Measurements from ENCODE around the gene AGAP6. TPM values are rescaled to one million over a fixed set of nuclear protein-coding genes. Genes with fewer than 3 reads are reported as not detected.
"Not testable (repeated sequence)": the region's sequence is repeated elsewhere in the genome, so short reads cannot be mapped to it uniquely, and the experiment has no call there.

Gene AGAP6
- 18.5 TPM for total RNA-seq (ENCODE audit: unreplicated experiment)
- long read RNA-seq, partial matches to known transcripts = 0 of 4 reads
- long read RNA-seq, other reads (novel, unspliced or antisense) = 4 of 4 reads

GRCh38 chr10:49988376-49988775 is at the start of gene AGAP6:
TSS of gene AGAP6 (plus strand) at chr10:49988406. CDS start at chr10:49988716, 310 bp downstream.
- not testable (repeated sequence) for H3K36me3 Mint-ChIP-seq (ENCODE audit: unreplicated experiment); DNase-seq; H3K4me3 Mint-ChIP-seq (ENCODE audit: unreplicated experiment); H3K4me1 Mint-ChIP-seq (ENCODE audit: low read depth, unreplicated experiment); H3K27me3 Mint-ChIP-seq (ENCODE audit: unreplicated experiment); H3K9me3 Mint-ChIP-seq (ENCODE audit: unreplicated experiment); H3K27ac Mint-ChIP-seq (ENCODE audit: unreplicated experiment)

GRCh38 chr10:49941447-49942338 is 46.5 kb upstream of the AGAP6 start, which contains the start of the genes PARG and TIMM23B:
TSS of gene PARG (minus strand) at chr10:49942027. CDS start at chr10:49941725, 302 bp downstream.
TSS of gene TIMM23B (plus strand) at chr10:49942053. CDS start at chr10:49942195, 142 bp downstream.
- not testable (repeated sequence) for H3K36me3 Mint-ChIP-seq (ENCODE audit: unreplicated experiment); H3K9me3 Mint-ChIP-seq (ENCODE audit: unreplicated experiment); H3K27me3 Mint-ChIP-seq (ENCODE audit: unreplicated experiment); H3K4me1 Mint-ChIP-seq (ENCODE audit: low read depth, unreplicated experiment)
- Mint-ChIP-seq H3K27ac (ENCODE audit: unreplicated experiment) (peak within 1 kb of the TSS; percentile 93), H3K4me3 (ENCODE audit: unreplicated experiment) (peak within 1 kb of the TSS; percentile 98)
- DNase-seq = peak; percentile 84

GRCh38 chr10:49942339-49942705 is 45.9 kb upstream of the AGAP6 start:
- Mint-ChIP-seq H3K27ac (ENCODE audit: unreplicated experiment) (peak overlapping the region; percentile 93), H3K4me3 (ENCODE audit: unreplicated experiment) (peak overlapping the region; percentile 98)
- H3K36me3 Mint-ChIP-seq (ENCODE audit: unreplicated experiment); H3K9me3 Mint-ChIP-seq (ENCODE audit: unreplicated experiment); H3K4me1 Mint-ChIP-seq (ENCODE audit: low read depth, unreplicated experiment); H3K27me3 Mint-ChIP-seq (ENCODE audit: unreplicated experiment); DNase-seq: not testable (repeated sequence)

GRCh38 chr10:49943607-49944006 is 44.6 kb upstream of the AGAP6 start:
- not testable (repeated sequence) for H3K36me3 Mint-ChIP-seq (ENCODE audit: unreplicated experiment); DNase-seq; H3K27me3 Mint-ChIP-seq (ENCODE audit: unreplicated experiment); H3K9me3 Mint-ChIP-seq (ENCODE audit: unreplicated experiment); H3K4me1 Mint-ChIP-seq (ENCODE audit: low read depth, unreplicated experiment); H3K27ac Mint-ChIP-seq (ENCODE audit: unreplicated experiment)
- H3K4me3 Mint-ChIP-seq (ENCODE audit: unreplicated experiment) = peak overlapping the region; percentile 59

- H3K27ac Mint-ChIP-seq (ENCODE audit: unreplicated experiment); H3K27me3 Mint-ChIP-seq (ENCODE audit: unreplicated experiment); H3K36me3 Mint-ChIP-seq (ENCODE audit: unreplicated experiment); H3K9me3 Mint-ChIP-seq (ENCODE audit: unreplicated experiment); H3K4me3 Mint-ChIP-seq (ENCODE audit: unreplicated experiment); DNase-seq: not testable (repeated sequence)
- H3K4me1 Mint-ChIP-seq (ENCODE audit: low read depth, unreplicated experiment) = peaks cover 11% of the 10 kb centered on the region
Observed at GRCh38 chr10:49948142-49948541, 40.1 kb upstream of the AGAP6 start.

GRCh38 chr10:49948737-49949136 is 39.5 kb upstream of the AGAP6 start:
- H3K27me3 Mint-ChIP-seq (ENCODE audit: unreplicated experiment); DNase-seq; H3K4me3 Mint-ChIP-seq (ENCODE audit: unreplicated experiment); H3K9me3 Mint-ChIP-seq (ENCODE audit: unreplicated experiment); H3K4me1 Mint-ChIP-seq (ENCODE audit: low read depth, unreplicated experiment); H3K36me3 Mint-ChIP-seq (ENCODE audit: unreplicated experiment); H3K27ac Mint-ChIP-seq (ENCODE audit: unreplicated experiment): not testable (repeated sequence)

GRCh38 chr10:49952006-49952405 is 36.2 kb upstream of the AGAP6 start:
- H3K4me1 Mint-ChIP-seq (ENCODE audit: low read depth, unreplicated experiment); H3K27me3 Mint-ChIP-seq (ENCODE audit: unreplicated experiment); H3K9me3 Mint-ChIP-seq (ENCODE audit: unreplicated experiment); H3K36me3 Mint-ChIP-seq (ENCODE audit: unreplicated experiment); H3K27ac Mint-ChIP-seq (ENCODE audit: unreplicated experiment); DNase-seq; H3K4me3 Mint-ChIP-seq (ENCODE audit: unreplicated experiment): not testable (repeated sequence)

- not testable (repeated sequence) for H3K9me3 Mint-ChIP-seq (ENCODE audit: unreplicated experiment); H3K27me3 Mint-ChIP-seq (ENCODE audit: unreplicated experiment); DNase-seq; H3K4me3 Mint-ChIP-seq (ENCODE audit: unreplicated experiment); H3K4me1 Mint-ChIP-seq (ENCODE audit: low read depth, unreplicated experiment); H3K36me3 Mint-ChIP-seq (ENCODE audit: unreplicated experiment)
- peak overlapping the region; percentile 59 for H3K27ac Mint-ChIP-seq (ENCODE audit: unreplicated experiment)
Observed at GRCh38 chr10:49953122-49953521, 35.1 kb upstream of the AGAP6 start.

- not testable (repeated sequence) for H3K27me3 Mint-ChIP-seq (ENCODE audit: unreplicated experiment); H3K27ac Mint-ChIP-seq (ENCODE audit: unreplicated experiment)
Observed at GRCh38 chr10:49970331-49970857, 17.8 kb upstream of the AGAP6 start.

GRCh38 chr10:49971466-49971865 is 16.7 kb upstream of the AGAP6 start:
- DNase-seq; H3K27ac Mint-ChIP-seq (ENCODE audit: unreplicated experiment); H3K9me3 Mint-ChIP-seq (ENCODE audit: unreplicated experiment); H3K27me3 Mint-ChIP-seq (ENCODE audit: unreplicated experiment); H3K4me3 Mint-ChIP-seq (ENCODE audit: unreplicated experiment); H3K36me3 Mint-ChIP-seq (ENCODE audit: unreplicated experiment); H3K4me1 Mint-ChIP-seq (ENCODE audit: low read depth, unreplicated experiment): not testable (repeated sequence)

More at GRCh38 chr10:49970331-49970857, 17.8 kb upstream of the AGAP6 start:
- DNase-seq; H3K4me1 Mint-ChIP-seq (ENCODE audit: low read depth, unreplicated experiment); H3K36me3 Mint-ChIP-seq (ENCODE audit: unreplicated experiment); H3K9me3 Mint-ChIP-seq (ENCODE audit: unreplicated experiment); H3K4me3 Mint-ChIP-seq (ENCODE audit: unreplicated experiment): not testable (repeated sequence)

- not testable (repeated sequence) for H3K4me3 Mint-ChIP-seq (ENCODE audit: unreplicated experiment); H3K27ac Mint-ChIP-seq (ENCODE audit: unreplicated experiment); H3K9me3 Mint-ChIP-seq (ENCODE audit: unreplicated experiment); DNase-seq; H3K36me3 Mint-ChIP-seq (ENCODE audit: unreplicated experiment); H3K4me1 Mint-ChIP-seq (ENCODE audit: low read depth, unreplicated experiment); H3K27me3 Mint-ChIP-seq (ENCODE audit: unreplicated experiment)
Observed at GRCh38 chr10:49972094-49972493, 16.1 kb upstream of the AGAP6 start.

- not testable (repeated sequence) for H3K4me1 Mint-ChIP-seq (ENCODE audit: low read depth, unreplicated experiment); H3K9me3 Mint-ChIP-seq (ENCODE audit: unreplicated experiment); DNase-seq; H3K36me3 Mint-ChIP-seq (ENCODE audit: unreplicated experiment); H3K4me3 Mint-ChIP-seq (ENCODE audit: unreplicated experiment); H3K27ac Mint-ChIP-seq (ENCODE audit: unreplicated experiment); H3K27me3 Mint-ChIP-seq (ENCODE audit: unreplicated experiment)
Observed at GRCh38 chr10:49977756-49978155, 10.4 kb upstream of the AGAP6 start.

All from glutamatergic neuron (in vitro differentiated cells).